MV-4-11 (cell line): Measurements from ENCODE around the gene TMEM86B.

Experiments used
- DNase-seq: peaks from one replicate; lab custom pipeline; 2025; lab: John Stamatoyannopoulos, UW

Gene TMEM86B

GRCh38 chr19:55257461-55258420 is 29.2 kb upstream of the TMEM86B start:
- DNase-seq, result peak; percentile 35

DNA sequence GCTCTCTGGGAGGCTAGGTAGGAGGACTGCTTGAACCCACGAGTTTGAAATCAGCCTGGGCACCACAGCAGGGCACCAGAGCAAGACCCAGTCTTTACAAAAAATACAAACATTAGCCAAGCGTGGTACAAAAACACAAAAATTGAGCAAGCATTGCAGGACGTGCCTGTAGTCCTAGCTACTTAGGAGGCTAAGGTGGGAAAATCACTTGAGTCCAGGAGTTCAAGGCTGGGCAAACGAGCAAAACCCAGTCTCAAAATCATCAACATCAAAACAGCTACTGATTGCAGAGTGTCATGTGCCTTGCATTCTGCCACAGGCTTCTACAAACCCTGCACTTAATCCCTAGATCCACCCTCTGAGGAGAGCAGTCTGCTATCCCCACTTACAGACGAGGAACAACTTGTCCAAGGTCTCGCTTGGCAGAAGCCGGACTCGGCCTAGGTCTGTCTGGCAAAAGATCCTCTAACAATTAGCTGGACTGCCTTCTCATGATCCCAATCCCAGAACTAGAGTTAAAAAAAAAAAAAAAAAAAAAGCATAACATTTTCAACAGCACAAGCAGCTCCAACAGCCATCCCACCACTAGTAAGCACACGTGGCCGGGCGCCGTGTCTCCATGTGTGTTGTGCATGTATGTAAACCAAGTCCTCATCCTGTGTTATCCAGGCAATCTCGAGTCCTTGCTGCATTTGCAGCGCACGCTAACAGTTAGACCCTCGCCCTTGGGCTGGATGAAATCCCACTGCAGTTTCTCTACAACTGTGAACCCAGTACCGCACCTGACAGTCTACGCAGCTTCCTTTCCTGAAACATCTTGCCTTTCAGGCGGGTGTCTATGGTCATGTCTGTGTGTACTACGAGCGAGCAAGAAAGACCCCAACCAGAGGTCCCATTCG is 28.2 kb upstream of the TMEM86B start:
- peak; percentile 42 for DNase-seq

GRCh38 chr19:55255618-55256423 is 27.3 kb upstream of the TMEM86B start:
- DNase-seq, result peak; percentile 66

DNA sequence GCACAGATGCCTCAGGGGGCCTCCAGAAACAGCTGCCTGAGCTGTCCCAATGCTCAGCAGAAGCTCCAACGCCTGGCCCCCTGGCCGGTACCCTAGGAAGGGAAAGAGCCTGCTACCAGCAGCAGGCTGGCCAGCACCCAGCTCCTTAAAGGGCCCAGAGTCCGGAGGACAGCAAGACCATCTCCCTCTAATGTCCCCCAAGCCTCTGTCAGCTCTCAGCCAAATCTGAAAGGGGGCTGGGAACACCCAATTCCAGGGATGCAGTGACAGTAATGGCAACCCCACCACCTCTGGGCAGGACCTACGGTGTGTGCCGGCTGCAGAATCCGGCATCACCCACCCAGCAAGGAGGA is 26.0 kb upstream of the TMEM86B start:
- DNase-seq, result no peak

DNA sequence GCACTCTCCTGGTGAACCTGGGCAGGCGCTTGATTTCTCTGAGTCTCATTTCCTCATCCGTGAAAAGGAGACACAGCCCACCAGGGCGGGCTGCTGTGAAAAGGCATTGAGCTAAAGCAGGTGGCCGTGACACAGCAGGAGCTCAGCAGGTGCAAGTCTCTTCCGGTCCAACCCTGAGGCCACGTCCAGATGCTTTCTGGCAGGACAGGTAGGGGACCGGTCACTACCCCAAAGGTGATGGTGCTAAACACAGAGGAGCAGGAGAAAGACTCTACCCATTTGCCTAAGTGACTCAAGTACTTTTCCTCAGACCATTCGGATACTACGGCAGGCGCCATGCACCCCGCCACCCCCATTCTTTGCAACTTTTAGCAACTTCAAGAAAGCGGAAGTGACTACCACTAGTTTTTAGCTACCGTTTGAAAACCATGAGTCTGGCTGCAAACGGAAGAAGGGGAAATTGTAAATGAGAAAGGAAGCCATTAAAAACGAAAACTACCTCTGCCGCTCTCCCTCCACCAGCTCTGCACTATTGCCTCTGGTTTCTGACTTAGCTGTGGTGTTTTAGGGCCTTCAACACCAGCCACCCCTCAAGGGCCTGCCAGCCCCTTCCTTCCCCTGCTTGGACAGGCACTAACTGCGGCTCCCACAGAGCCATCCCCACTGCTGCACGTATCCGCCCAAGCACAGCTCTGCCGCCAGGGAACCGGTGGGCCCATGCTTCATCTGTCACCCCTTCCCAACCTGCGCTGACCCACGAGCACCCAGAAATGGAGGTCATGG is 25.5 kb upstream of the TMEM86B start:
- DNase-seq, result peak; percentile 90

GRCh38 chr19:55252760-55253663 is 24.4 kb upstream of the TMEM86B start:
- DNase-seq, result no peak

- peak; percentile 59 for DNase-seq
These were observed 22.9 kb upstream of the TMEM86B start for GRCh38 chr19:55251341-55252081.

- DNase-seq, result no peak
These were observed 21.9 kb upstream of the TMEM86B start for GRCh38 chr19:55250262-55251036.

DNA sequence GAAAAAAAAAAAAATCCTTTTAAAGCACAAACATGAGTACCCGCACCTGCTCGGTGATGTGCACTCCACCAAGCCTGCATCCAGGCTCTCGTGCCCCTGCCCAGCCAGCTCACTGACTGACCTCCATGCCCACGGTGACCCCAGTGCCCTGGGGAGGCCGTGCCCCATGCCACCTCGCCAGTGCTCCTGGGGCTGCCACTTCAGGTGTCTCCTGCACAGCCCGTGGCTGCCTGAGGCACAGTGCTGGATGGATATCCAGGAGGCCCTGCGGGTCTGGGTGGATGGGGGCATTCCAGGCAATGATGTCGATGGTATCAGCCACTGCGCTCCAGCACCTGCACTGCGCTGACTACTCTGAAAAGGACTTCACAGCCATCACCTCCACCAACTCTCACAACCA is 21.3 kb upstream of the TMEM86B start:
- no peak for DNase-seq

- DNase-seq, result no peak
These were observed 20.1 kb upstream of the TMEM86B start for GRCh38 chr19:55248704-55249103.

- no peak for DNase-seq
These were observed 19.7 kb upstream of the TMEM86B start for GRCh38 chr19:55248166-55248675.

GRCh38 chr19:55247621-55248099 is 19.1 kb upstream of the TMEM86B start:
- peak; percentile 58 for DNase-seq

- no peak for DNase-seq
These were observed 18.2 kb upstream of the TMEM86B start for GRCh38 chr19:55246462-55247451.

DNA sequence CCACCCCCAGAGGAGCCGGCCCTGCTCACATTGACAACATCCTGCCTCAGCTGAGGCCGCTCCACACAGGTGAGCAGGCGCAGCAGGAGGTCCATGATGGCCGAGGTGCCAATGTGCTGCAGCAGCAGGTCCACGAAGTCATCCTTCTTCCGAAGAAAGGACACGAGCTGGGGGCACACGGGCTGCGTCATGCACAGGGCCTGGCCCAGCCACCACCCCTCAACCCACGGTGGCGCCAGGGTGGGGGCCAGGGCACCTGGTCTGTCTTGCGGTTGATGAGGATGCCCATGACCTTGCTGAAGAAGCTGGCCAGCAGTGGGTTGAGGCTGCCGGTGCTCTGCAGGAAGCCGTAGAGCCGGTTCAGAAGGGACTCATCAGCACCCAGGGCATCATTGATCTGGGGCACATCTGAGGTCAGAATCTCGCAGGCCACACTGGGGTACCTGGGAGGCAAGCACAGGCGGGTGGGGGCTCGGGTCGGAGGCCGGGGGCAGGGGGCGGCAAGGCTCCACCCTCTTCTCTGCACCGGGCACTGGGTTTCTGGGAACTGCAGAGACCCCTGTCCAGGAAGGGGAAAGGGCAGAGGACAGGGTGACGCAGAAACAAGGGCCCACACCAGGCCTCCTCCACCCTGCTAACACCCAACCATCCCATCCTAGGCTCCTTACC is 16.8 kb upstream of the TMEM86B start:
- no peak for DNase-seq

DNA sequence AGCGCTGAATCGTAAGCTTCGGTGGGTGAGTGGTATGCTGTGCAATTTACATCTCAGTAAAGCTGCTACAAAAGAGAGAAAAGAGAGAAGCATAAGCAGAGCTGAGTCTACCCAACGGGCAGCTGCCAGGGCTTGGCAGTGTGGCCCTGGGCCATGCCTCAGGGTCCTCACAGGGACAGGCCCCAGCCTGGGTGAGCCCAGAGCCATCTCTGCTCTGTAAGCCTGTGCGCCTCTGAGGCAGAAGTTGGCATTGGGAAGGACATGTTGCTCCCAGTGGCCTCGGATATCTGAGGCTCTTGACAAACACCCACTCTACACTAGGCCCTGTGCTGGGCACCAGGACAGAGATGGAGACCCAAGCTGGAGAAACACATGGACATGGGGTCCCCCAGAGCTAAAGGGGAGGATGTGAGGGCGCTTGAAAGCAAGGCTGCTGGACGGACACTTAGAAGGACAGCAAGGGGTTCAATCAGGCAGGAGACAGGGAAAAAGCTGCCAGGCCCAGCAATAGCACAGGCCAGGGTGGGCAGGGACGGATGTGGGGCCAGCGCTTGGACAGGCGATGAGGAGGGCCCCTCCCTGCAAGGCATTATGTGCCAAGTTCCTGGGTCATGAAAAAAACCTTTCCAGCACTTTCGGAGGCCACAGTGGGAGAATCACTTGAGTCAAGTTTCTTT is 15.6 kb upstream of the TMEM86B start:
- DNase-seq, result no peak

- no peak for DNase-seq
These were observed 14.0 kb upstream of the TMEM86B start for GRCh38 chr19:55242517-55242916.
